Esophagus muscularis mucosa (tissue), 3 donors: ENCODE results near the gene PBRM1.

ENCODE experiments used
- POLR2A ChIP-seq: fragments of 450-650 bp; IDR thresholded peaks from one replicate; pipeline ENCODE4 v1.6.1; 2017; ENCODE audit warnings: antibody characterized with exemption, moderate library complexity, mild to moderate bottlenecking, low read depth
- TF ChIP-seq, protein P1 (sequence below), 3 experiments: fragments of 200-600 bp in 2 of 3; fragments of 450-650 bp in 1 of 3; sonication (generic) in 2 of 3; IDR thresholded peaks; one replicate each; pipeline ENCODE4 v1.5.1; 2017 to 2019; ENCODE audit warnings: antibody characterized with exemption in 3 of 3, mild to moderate bottlenecking in 2 of 3, moderate library complexity in 1 of 3

DNA sequence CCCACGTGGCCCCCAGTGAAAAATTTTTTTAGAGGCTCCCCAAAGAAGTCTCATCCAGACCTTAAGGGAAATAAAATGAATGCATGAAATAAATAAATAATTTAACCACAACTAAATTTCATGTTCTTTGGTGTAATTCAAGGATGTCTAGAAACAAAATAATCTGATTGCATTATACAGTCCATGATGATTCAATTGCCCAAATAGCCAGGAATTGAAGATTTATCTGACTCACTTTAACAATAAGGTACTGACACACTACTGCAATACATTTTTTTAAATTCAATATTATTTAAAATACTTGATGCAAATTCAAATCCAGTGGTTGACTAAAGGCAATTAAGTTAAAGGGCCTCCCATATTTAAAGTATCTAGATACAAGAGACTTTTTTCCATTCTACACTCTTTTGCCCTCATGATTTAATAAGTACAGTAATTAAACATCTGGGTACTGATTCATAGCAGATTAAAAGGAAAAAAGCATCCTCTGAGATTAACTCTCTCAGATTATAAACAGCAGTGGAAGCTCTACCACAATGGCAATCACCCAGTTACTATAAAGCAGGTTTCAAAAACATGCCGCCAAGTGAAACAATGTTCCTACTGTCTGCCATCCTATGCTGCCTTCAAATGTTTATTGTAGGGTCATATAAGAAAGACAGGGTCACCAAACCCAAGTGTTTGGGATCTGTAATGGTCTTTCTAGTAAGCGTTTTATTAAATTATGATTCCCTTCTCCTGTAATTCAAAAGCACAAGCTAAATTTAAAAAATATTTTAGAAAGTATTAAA, 139.4 kb downstream of the PBRM1 start:
- TF ChIP-seq POLR2A, result no peak
- TF ChIP-seq, protein P1, sequence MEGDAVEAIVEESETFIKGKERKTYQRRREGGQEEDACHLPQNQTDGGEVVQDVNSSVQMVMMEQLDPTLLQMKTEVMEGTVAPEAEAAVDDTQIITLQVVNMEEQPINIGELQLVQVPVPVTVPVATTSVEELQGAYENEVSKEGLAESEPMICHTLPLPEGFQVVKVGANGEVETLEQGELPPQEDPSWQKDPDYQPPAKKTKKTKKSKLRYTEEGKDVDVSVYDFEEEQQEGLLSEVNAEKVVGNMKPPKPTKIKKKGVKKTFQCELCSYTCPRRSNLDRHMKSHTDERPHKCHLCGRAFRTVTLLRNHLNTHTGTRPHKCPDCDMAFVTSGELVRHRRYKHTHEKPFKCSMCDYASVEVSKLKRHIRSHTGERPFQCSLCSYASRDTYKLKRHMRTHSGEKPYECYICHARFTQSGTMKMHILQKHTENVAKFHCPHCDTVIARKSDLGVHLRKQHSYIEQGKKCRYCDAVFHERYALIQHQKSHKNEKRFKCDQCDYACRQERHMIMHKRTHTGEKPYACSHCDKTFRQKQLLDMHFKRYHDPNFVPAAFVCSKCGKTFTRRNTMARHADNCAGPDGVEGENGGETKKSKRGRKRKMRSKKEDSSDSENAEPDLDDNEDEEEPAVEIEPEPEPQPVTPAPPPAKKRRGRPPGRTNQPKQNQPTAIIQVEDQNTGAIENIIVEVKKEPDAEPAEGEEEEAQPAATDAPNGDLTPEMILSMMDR (IDR thresholded peaks at IDR 0.05), result no peak
